Astrocyte (in vitro differentiated cells and primary cell): ENCODE results near the gene TNRC18.

Experiments
- EZH2 ChIP-seq: IDR thresholded peaks from 2 replicates; pipeline ENCODE4 v1.6.1; 2012; ENCODE audit warnings: mild to moderate bottlenecking, low read length, inconsistent platforms; ENCODE audit not compliant: insufficient read depth
- TF ChIP-seq, protein P1 (sequence below): IDR thresholded peaks from 2 replicates; pipeline ENCODE4 v1.5.1; 2011; ENCODE audit warnings: low read depth, mild to moderate bottlenecking, inconsistent platforms, low read length, moderate library complexity; ENCODE audit not compliant: insufficient read depth

DNA sequence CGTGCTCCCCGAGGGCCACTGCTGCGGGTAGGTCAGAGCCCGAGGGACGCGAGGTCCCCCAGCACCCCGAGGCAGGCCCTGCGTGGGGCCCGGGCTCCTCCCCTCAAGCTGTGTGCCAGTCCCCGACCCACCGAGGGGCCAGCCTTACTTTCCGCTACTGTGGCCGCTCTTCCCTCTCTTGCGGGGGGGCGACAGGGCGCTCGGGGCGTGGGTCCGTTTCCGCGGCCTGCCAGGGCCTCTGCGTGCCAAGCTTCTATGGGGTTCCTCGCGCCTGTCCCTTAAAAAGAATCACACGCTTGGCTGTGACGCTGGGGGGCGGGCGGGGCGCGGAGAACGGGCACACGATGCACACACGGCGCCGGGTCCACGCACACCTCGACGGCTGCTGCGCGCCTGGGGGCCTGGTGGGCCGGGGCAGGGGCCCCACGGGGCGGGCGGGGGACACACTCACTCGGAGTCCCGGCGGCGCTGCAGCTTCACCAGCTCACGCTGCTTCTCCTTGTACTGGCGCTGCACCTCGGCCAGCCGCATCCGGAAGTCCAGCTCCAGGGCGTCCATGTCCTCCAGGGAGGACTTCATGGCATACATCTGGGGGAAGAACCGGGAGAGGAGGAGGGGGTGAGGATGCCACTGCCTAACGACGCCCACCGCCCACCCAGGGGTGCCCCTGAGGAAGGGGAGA is 62.0 kb downstream of the TNRC18 start:
- TF ChIP-seq EZH2: no peak
- TF ChIP-seq, protein P1, sequence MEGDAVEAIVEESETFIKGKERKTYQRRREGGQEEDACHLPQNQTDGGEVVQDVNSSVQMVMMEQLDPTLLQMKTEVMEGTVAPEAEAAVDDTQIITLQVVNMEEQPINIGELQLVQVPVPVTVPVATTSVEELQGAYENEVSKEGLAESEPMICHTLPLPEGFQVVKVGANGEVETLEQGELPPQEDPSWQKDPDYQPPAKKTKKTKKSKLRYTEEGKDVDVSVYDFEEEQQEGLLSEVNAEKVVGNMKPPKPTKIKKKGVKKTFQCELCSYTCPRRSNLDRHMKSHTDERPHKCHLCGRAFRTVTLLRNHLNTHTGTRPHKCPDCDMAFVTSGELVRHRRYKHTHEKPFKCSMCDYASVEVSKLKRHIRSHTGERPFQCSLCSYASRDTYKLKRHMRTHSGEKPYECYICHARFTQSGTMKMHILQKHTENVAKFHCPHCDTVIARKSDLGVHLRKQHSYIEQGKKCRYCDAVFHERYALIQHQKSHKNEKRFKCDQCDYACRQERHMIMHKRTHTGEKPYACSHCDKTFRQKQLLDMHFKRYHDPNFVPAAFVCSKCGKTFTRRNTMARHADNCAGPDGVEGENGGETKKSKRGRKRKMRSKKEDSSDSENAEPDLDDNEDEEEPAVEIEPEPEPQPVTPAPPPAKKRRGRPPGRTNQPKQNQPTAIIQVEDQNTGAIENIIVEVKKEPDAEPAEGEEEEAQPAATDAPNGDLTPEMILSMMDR: no peak
